ENCODE measurements around the gene ARHGEF25.
"Not testable (repeated sequence)": the region's sequence is repeated elsewhere in the genome, so short reads cannot be mapped to it uniquely, and the experiment has no call there.

Gene ARHGEF25

GRCh38 chr12:57611108-57611826 is at the start of gene ARHGEF25:
TSS of gene ARHGEF25 (plus strand) at chr12:57611435. CDS start at chr12:57611895, 460 bp downstream.
- peak in 1 of 2 donors; percentile 50 for DNase-seq

DNA sequence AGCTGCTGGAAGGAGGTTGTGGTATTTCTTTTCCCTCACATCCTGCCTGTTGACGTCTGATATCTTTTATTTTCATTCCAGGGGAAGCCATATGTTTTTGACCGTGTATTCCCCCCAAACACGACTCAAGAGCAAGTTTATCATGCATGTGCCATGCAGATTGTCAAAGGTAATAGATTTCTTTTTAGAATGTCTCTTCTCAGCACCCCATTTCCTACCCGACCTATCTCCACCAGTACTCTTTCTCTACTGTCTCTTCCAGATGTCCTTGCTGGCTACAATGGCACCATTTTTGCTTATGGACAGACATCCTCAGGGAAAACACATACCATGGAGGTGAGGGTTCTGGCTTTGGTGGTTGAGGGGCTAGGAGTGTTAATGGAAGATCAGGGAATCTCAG is 47.9 kb upstream of the ARHGEF25 start:
- DNase-seq = no peak

DNA sequence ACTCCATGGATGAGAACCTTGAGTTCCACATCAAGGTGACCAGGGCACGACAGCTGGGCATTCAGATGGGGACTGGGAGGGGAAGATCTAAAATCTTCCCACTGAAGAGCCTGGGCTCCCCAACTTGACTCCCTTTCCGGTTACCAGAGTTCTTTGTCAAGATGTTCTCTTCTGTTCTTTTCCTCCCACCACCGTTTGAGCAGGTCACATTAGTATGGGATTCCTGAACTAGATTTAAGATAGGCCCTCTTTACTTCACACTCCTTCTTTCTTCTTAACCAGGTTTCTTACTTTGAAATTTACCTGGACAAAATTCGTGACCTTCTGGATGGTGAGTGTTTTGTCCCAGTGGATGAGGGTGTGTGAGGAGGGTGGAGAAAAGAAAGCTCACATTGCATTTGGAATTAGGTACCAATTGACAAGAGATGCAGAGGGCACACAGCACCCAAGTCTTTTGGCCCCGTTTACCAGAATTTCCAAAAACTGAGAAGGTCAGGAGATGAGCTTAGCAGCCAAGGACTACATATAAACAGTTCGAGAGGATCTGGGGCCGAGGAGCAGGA is 47.0 kb upstream of the ARHGEF25 start:
- no peak for DNase-seq

DNA sequence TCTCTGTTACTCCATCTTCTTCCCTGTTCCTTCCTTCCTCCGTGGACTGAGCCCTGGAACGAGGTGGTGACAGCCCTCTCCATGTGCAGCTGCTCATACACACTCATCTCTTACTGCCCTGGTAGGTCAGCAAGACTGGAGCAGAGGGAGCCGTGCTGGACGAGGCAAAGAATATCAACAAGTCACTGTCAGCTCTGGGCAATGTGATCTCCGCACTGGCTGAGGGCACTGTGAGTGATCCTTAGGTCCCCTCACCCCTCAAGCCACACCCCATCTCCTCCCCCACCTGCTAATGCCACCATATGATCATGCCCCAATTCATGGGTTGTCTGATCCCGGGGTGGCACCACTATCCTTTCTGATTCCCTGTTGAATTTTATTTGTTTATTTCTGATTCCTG is 42.4 kb upstream of the ARHGEF25 start:
- DNase-seq = no peak

DNA sequence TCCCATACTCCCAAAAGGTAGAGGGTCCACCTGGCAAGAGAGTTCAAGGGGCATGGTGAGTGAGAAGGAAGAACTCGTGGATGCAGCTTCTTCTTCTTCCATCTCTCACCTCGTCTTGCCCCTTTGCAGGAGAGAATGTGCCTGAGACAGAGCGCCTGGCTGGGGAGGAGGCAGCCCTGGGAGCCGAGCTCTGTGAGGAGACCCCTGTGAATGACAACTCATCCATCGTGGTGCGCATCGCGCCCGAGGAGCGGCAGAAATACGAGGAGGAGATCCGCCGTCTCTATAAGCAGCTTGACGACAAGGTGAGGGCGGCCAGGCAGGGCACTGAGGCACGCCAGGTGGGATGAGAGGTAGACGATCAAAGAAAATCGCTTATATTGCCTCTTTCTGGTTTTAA is 41.4 kb upstream of the ARHGEF25 start:
- no peak for DNase-seq

GRCh38 chr12:57570438-57570837 is 40.8 kb upstream of the ARHGEF25 start:
- not testable (repeated sequence) for DNase-seq

GRCh38 chr12:57571926-57572762 is 39.1 kb upstream of the ARHGEF25 start:
- no peak for DNase-seq

- DNase-seq = no peak
These were observed 36.4 kb upstream of the ARHGEF25 start for GRCh38 chr12:57574795-57575194.

DNA sequence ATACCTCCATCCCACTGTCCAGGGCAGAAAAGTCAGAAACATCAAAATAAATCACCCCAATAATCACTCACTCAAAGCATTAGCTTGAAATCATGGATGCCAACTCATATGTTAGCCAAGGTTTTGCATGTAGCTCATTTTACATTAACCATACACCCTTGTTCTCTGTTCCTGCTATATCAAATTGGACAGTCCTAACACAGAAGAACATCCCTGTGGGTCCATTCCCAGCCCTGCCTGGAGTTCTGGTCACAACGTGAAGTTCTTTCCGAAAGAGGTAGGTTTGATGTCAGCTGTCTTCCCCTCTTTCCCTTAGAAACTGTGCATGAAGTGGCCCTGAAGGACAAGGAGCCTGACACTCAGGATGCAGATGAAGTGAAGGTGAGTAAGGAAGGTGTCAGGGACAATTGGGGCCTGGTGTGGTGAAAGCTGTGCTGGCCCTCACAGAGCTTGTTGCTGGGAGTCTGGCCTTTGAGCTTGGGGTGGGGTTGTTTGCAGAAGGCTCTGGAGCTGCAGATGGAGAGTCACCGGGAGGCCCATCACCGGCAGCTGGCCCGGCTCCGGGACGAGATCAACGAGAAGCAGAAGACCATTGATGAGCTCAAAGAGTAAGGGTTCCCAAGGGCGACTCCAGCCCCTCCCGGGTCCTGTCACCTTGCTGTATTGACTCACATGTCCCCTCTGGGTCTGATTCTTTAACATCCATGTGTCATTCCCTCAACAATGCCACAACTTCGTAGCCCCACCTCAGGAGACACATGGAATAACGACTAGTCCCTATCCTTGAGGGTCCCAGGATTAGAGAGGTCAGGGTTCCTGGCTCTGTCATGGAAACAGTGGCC is 35.2 kb upstream of the ARHGEF25 start:
- no peak for DNase-seq

DNA sequence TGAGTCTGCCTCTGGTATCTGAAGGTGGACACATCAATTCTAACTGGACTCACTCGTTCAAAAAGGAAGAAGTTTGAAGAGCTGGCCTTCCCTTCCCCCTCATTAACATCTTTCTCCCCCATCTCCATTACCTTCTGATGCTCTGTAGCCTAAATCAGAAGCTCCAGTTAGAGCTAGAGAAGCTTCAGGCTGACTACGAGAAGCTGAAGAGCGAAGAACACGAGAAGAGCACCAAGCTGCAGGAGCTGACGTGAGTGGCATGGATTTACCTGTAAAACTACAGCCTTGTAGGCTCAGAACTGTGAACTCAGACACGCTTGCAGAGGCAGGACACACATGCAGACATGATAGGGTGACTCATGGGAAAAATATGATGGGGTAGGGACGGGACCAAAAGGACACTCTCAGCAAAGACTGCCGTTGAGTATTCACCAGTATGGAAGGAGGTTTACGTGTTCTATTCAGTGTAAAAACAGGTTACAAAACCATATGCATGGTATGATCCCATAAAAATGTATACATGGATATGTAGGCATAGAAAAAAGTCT is 34.5 kb upstream of the ARHGEF25 start:
- DNase-seq = no peak

DNA sequence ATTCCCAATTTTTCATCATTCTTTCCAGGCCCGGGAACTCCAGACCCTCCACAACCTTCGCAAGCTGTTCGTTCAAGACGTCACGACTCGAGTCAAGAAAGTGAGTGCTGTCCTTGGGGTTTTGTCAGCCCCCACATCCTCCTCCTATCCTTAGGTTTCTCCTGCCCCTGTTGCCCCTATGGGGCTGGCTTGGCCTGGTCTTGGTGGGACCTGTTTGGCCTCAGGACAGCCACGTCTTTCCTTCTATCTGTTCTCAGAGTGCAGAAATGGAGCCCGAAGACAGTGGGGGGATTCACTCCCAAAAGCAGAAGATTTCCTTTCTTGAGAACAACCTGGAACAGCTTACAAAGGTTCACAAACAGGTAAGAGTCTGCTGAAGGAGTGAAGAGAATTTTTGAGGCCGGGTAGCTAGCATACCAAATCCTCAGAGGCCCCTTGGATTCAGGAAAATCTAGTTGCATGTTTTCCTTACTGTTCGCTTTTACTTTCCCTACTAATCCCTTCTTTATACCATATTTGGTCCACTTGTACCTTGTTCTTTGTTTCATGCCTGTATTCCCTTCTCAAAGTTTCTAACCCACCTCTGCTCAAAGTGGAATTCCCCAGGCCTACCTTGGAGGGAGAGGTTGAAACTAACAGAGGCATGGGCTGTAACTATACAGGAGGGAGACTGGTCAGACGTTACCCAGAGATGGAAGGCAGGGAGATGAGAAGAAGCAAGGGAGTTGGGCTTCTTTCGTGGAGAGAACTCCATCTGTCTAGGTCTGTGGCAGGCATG is 33.1 kb upstream of the ARHGEF25 start:
- DNase-seq = no peak

DNA sequence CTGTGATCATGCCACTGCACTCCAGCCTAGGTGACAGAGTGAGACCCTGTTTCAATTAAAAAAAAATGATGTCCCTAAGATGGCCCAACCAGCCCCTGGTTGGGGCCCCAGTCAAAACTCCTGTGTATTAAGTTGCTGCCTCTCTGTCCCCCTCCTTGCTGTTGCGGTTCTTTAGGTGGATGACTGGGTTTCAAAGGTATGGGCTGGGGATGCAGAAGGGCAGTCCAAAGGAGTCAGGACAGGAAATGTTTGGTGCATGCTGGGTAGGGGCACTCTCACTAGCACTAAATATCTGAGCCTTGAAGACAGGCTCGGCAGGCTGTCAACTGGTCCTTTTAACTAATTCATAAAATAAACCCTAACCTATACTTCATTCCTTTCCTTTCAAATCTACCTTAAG is 32.2 kb upstream of the ARHGEF25 start:
- no peak for DNase-seq

- DNase-seq = no peak
These were observed 31.4 kb upstream of the ARHGEF25 start for GRCh38 chr12:57579677-57580465.

GRCh38 chr12:57580466-57580795 is 30.8 kb upstream of the ARHGEF25 start:
- no peak for DNase-seq

DNA sequence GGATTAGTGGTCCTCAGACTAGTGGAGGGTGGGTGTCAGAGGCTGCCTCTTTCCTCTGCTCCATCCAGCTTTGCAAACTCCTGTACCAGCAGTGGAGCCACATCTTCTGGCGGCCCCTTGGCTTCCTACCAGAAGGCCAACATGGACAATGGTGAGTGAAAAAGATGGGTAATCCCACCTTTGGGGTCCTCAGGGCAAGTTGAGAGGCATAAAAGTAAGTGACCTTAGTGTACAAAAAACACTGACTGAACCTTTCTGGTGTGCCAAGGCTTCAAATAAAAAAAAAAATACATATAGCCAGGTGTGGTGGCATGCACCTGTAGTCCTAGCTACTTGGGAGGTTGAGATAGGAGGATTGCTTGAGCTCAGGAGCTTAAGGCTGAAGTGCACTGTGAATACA is 29.4 kb upstream of the ARHGEF25 start:
- no peak for DNase-seq

GRCh38 chr12:57582440-57582839 is 28.8 kb upstream of the ARHGEF25 start:
- DNase-seq = no peak

DNA sequence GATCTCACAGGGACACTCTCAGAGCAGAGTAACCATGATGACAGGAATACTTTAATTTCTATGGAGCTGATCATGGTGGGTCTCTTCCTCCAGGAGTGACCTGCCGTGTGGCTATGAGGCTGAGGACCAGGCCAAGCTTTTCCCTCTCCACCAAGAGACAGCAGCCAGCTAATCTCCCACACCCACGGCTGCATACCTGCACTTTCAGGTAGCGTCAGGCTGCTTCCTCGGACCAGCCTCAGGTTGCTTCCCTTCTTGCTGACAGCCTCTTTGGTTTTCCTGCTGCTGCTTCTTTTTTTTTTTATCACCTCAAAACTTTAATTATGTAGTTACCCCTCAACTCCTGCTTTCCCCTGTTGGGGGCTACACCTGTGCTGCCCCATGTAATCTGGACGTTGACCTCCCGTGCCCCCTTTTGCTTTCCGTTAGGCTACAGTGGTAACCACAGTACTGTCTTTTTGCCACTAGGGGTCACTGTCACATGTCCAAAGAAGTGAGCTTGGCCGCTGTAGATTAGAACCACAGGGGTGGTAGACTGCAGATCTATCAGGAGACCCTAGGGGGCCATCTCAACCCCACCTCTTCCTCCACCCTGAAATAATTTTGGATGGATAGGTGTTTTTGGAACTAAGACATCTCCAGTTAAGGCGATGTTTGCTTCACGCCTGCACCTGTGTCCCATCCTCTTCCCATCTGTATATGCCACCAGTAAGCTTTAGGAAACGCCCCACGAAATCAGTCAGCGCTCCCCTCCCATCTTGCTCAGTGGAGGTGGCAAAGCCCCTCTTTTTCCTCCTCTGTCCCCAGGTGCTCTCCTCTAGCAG is 28.0 kb upstream of the ARHGEF25 start:
- peak; percentile 78 to 87 for DNase-seq

DNA sequence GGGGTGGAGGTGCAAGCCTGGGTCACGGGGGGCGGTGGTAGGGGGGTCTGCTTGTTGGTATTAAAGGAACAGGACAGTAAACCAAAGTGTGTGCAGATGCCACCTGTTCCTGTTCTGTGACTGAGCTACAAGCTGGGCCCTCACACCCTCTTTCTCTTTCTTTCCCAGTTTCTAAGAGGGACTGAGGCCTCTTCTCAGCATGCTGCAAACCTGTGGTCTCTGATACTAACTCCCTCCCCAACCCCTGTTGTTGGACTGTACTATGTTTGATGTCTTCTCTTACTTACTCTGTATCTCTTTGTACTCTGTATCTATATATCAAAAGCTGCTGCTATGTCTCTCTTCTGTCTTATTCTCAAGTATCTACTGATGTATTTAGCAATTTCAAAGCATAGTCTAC is 27.2 kb upstream of the ARHGEF25 start:
- no peak for DNase-seq

- no peak for DNase-seq
These were observed 26.5 kb upstream of the ARHGEF25 start for GRCh38 chr12:57584690-57585089.

DNA sequence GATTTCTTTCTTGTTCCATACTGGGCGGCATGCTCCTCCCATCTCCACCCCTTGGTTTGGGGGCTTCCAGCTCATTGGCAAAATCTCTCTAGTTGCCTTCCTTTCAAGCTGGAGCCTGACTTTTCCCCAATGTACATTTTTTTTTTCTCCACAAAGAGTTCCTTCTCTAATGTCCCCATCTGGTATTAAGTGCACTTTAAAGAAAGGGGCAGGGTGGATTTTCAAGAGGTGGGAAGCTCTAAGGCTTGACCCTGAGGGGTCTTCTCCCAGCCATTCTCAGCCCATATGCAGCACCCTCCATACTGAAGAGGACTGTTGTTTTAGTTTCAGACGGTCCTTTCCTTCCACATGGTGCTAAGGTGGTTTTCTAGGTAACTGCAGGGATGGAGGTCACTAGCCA is 26.1 kb upstream of the ARHGEF25 start:
- DNase-seq = no peak

All from CD4-positive, alpha-beta T cell treated with Interferon alpha-2 for 1 hour (primary cell).